ENCODE results near the gene ST3GAL5.
"Not testable (repeated sequence)": the region's sequence is repeated elsewhere in the genome, so short reads cannot be mapped to it uniquely, and the experiment has no call there.

ST3GAL5 gene

GRCh38 chr2:85899284-85899683 is 10.5 kb upstream of the ST3GAL5 start:
- Histone ChIP-seq H3K27me3 (no peaks in the 10 kb centered on the region), H3K36me3 (no peaks in the 10 kb centered on the region; the same call in 1 of the 2 replicates), H4K20me1 (no peaks in the 10 kb centered on the region), H3K4me1 (peaks cover 39% of the 10 kb centered on the region), H3K4me2 (peak overlapping the region; percentile 56), H3K4me3 (no peak overlapping the region), H3K9me3 (peaks cover 32% of the 10 kb centered on the region), H3K9ac (no peak overlapping the region), H3K27ac (no peak overlapping the region)
- TF ChIP-seq Cebpa-rat (IDR thresholded peaks at IDR 0.05), result no peak

DNA sequence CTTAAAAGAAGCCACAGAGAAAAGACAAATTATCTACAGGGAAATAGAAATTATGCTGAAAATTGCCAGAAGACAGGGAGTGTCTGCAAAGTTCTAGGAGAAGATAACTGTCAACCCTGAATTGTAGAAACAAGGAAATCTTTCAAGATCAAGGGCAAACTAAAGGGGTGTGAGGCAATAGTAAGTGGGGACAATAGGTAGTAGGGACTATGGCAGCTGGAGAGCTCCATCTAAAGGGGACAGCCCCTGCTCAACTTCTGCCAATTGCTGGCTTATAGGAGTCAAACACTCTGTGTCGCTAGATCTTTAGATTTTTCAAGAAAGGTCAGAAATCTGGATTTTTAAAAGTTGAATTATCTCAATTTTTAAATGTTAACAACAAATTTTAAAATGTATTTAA is 10.1 kb upstream of the ST3GAL5 start:
- Histone ChIP-seq H3K9me3 (peaks cover 32% of the 10 kb centered on the region), H3K27ac (no peak overlapping the region), H3K27me3 (no peaks in the 10 kb centered on the region), H3K4me1 (peaks cover 43% of the 10 kb centered on the region), H3K4me2 (peak overlapping the region; percentile 56; the same call in 1 of the 2 replicates), H3K9ac (no peak overlapping the region), H3K4me3 (no peak overlapping the region), H3K36me3 (no peaks in the 10 kb centered on the region; the same call in 1 of the 2 replicates), H4K20me1 (no peaks in the 10 kb centered on the region)
- no peak for TF ChIP-seq Cebpa-rat (IDR thresholded peaks at IDR 0.05)

- not testable (repeated sequence) for H3K36me3 ChIP-seq, H3K27me3 ChIP-seq, H3K9ac ChIP-seq, H3K4me3 ChIP-seq, H3K27ac ChIP-seq, H4K20me1 ChIP-seq
- Histone ChIP-seq H3K4me1 (peaks cover 60% of the 10 kb centered on the region), H3K9me3 (peaks cover 32% of the 10 kb centered on the region), H3K4me2 (peak overlapping the region; percentile 78; the same call in 1 of the 2 replicates)
Measured at GRCh38 chr2:85894554-85895278, 5.9 kb upstream of the ST3GAL5 start.

GRCh38 chr2:85893428-85894258 is 4.9 kb upstream of the ST3GAL5 start:
- TF ChIP-seq Cebpa-rat (IDR thresholded peaks at IDR 0.05), result no peak
- Histone ChIP-seq H3K27ac (peak overlapping the region; percentile 38), H3K9me3 (peaks cover 32% of the 10 kb centered on the region), H3K9ac (peak overlapping the region; percentile 46), H3K4me2 (peak overlapping the region; percentile 78), H3K4me1 (peaks cover 56% of the 10 kb centered on the region), H3K36me3 (no peaks in the 10 kb centered on the region; the same call in 1 of the 2 replicates), H3K4me3 (no peak overlapping the region), H4K20me1 (no peaks in the 10 kb centered on the region), H3K27me3 (no peaks in the 10 kb centered on the region)

DNA sequence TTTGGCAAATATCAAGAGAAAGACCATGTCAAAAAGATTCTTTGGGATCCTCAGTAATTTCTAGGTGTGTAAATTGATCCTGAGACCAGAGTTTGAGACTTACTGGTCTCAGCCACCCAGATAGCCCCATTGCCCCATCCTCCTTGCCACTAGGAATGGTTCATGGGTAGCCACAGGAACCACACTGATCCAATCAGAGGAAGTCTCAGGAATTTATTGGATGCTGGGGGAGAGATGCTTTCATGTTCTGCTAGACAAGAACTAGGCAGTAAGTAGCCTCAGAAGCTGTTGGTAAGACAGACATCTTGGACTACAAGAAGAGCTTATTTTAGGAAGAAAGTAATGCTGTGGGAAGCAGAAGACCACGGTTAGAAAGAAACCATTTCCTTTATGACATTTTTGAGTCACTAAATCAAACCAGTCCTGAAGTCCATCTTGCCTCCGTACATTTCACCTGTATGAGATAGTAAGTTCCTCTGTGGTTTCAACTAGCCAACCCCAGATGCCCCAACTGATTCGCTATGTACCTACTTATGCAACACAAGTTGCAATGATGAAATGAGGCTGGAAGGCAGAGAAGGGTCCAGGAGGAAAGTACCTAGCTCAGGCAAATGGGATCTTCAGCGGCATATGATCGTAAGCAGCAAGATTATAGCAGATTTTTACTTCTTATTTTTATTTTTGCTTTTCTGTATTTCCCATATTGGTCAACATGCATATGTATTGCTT is 3.6 kb upstream of the ST3GAL5 start:
- Histone ChIP-seq H3K36me3 (no peaks in the 10 kb centered on the region; the same call in 1 of the 2 replicates), H3K9ac (no peak overlapping the region), H3K9me3 (peaks cover 25% of the 10 kb centered on the region), H3K27ac (no peak overlapping the region), H3K27me3 (no peaks in the 10 kb centered on the region; the same call in 1 of the 2 replicates), H3K4me3 (no peak overlapping the region), H3K4me1 (peaks cover 65% of the 10 kb centered on the region), H4K20me1 (no peaks in the 10 kb centered on the region), H3K4me2 (peak overlapping the region; percentile 78)
- TF ChIP-seq Cebpa-rat (IDR thresholded peaks at IDR 0.05), result no peak

- no peaks in the 10 kb centered on the region; the same call in 1 of the 2 replicates for H3K36me3 ChIP-seq
- H3K27me3 ChIP-seq, result no peaks in the 10 kb centered on the region; the same call in 1 of the 2 replicates
- H4K20me1 ChIP-seq, result peaks cover 15% of the 10 kb centered on the region; the same call in 1 of the 2 replicates
- no peak overlapping the region for H3K27ac ChIP-seq
- H3K9me3 ChIP-seq, result peaks cover 13% of the 10 kb centered on the region
- H3K4me3 ChIP-seq, result no peak overlapping the region
- H3K4me2 ChIP-seq, result peak overlapping the region; percentile 100; the same call in 1 of the 2 replicates
- peaks cover 69% of the 10 kb centered on the region for H3K4me1 ChIP-seq
- no peak for TF ChIP-seq Cebpa-rat (IDR thresholded peaks at IDR 0.05)
- no peak overlapping the region for H3K9ac ChIP-seq
Measured at GRCh38 chr2:85890522-85891176, 1.9 kb upstream of the ST3GAL5 start.

DNA sequence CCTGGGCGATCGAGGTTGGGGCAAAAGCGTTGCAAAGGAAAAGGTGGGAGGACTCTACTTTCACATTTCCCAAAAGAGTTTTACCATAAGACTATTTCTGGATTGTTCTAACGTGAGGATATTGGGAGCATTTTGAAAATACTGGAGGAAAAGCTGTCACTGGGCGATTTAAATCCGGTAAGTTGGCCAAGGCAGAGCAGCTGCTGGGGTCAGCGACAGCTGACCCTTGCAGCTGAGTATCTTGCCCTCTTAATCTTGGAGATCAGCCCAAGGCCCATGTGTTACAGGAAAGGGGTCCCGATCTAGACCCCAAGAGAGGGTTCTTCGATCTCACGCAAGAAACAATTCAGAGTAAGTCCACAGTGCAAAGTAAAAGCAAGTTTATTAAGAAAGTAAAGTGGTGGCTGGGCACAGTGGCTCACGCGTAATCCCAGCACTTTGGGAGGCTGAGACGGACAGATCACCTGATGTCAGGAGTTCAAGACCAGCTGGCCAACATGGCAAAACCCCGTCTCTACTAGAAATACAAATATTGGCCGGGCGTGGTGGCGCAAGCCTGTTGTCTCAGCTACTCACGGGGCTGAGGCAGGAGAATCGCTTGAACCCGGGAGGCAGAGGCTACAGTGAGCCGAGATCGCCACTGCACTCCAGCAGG is 964 bp upstream of the ST3GAL5 start:
- Histone ChIP-seq H3K4me3 (peak overlapping the region; percentile 93), H3K27me3 (no peaks in the 10 kb centered on the region; the same call in 1 of the 2 replicates), H3K4me2 (peak overlapping the region; percentile 100), H3K36me3 (no peaks in the 10 kb centered on the region), H3K9me3 (peaks cover 4% of the 10 kb centered on the region), H3K27ac (peak overlapping the region; percentile 68), H3K4me1 (peaks cover 69% of the 10 kb centered on the region), H4K20me1 (peaks cover 21% of the 10 kb centered on the region; the same call in 1 of the 2 replicates), H3K9ac (peak overlapping the region; percentile 81)
- TF ChIP-seq Cebpa-rat (IDR thresholded peaks at IDR 0.05), result no peak

DNA sequence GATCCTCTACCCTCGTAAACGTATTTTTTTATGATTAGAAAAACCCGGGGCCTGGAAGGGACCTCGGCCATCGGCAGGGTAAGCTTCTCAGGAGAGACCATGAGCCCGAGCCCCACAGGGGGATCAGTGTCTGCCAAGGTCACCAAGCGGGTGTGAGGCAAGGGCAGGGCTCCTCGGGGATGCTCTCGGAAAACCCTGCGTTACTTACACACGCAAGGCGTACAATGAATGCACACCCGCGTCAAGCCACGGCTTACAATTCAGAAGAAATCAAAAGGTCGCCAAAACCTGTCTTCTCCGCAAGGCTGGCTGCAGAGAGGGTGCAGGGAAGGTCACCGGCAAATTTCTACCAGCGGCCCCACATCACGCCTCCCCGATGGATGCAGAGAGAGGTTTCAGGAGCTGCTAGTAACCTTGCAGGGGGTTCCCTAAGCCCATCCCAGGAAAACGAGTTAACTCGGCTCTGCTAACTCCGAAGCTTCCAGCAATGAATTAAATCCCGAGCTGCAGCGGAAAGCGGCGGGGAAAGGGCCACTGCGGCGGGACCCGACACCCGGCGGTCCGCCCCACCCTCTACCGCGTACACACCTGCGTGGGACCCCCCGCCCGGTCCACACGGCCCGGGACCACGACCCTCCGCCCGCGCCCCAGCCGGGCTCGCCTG is 638 bp downstream of the ST3GAL5 start:
- H3K36me3 ChIP-seq, result no peaks in the 10 kb centered on the region
- H4K20me1 ChIP-seq, result peaks cover 21% of the 10 kb centered on the region; the same call in 1 of the 2 replicates
- no peak for TF ChIP-seq Cebpa-rat (IDR thresholded peaks at IDR 0.05)
- peak overlapping the region; percentile 81 for H3K9ac ChIP-seq
- H3K9me3 ChIP-seq, result peaks cover 7% of the 10 kb centered on the region
- peak overlapping the region; percentile 93 for H3K4me3 ChIP-seq
- peak overlapping the region; percentile 68 for H3K27ac ChIP-seq
- H3K4me2 ChIP-seq, result peak overlapping the region; percentile 100
- H3K4me1 ChIP-seq, result peaks cover 52% of the 10 kb centered on the region
- H3K27me3 ChIP-seq, result no peaks in the 10 kb centered on the region; the same call in 1 of the 2 replicates

Measured in BLaER1 (cell line).